MCF 10A (cell line): ENCODE data around the gene SIM2. TPM values are rescaled to one million over a fixed set of nuclear protein-coding genes. Genes with fewer than 3 reads are reported as not detected.

ENCODE experiments used
- BruUV-seq: library from RNA; stranded (reverse); fragments of 400-500 nt; replicated peaks from 2 replicates; lab custom pipeline; 2021; lab: Mats Ljungman, UMichigan
- CTCF ChIA-PET: fragments of 300-600 bp; sonication (Branson Sonifier 250); formaldehyde crosslinking; extraction: SDS; loops from one replicate; lab custom pipeline; 2021; ENCODE audit warnings: antibody characterized with exemption, inconsistent platforms; lab: Yijun Ruan, JAX
- POLR2A ChIA-PET: fragments of 300-600, 350-650 bp; sonication (Branson Sonifier 250); formaldehyde crosslinking; extraction: SDS; loops from one replicate; lab custom pipeline; 2020; ENCODE audit warnings: antibody characterized with exemption, inconsistent platforms; lab: Yijun Ruan, JAX
- DNase-seq: peaks from one replicate; pipeline ENCODE4 v3.0.0-alpha.2; 2018; ENCODE audit not compliant: unreplicated experiment
- H3K27ac Mint-ChIP-seq: one replicate; pipeline ENCODE4 v1.8.0; 2022; ENCODE audit warnings: mild to moderate bottlenecking, low read depth, mixed read lengths; ENCODE audit not compliant: unreplicated experiment
- H3K27me3 Mint-ChIP-seq: one replicate; pipeline ENCODE4 v1.8.0; 2022; ENCODE audit warnings: mixed read lengths; ENCODE audit not compliant: insufficient read depth, unreplicated experiment
- H3K36me3 Mint-ChIP-seq: one replicate; pipeline ENCODE4 v1.8.0; 2022; ENCODE audit warnings: mild to moderate bottlenecking, moderate library complexity, mixed read lengths; ENCODE audit not compliant: insufficient read depth, unreplicated experiment
- H3K4me1 Mint-ChIP-seq: one replicate; pipeline ENCODE4 v1.8.0; 2022; ENCODE audit warnings: mixed read lengths; ENCODE audit not compliant: insufficient read depth, unreplicated experiment
- H3K4me3 Mint-ChIP-seq: one replicate; pipeline ENCODE4 v1.8.0; 2022; ENCODE audit warnings: mild to moderate bottlenecking, moderate library complexity, mixed read lengths; ENCODE audit not compliant: unreplicated experiment
- H3K9me3 Mint-ChIP-seq: one replicate; pipeline ENCODE4 v1.8.0; 2022; ENCODE audit warnings: mixed read lengths; ENCODE audit not compliant: unreplicated experiment
- CTCF ChIP-seq: fragments of 200-600 bp; IDR thresholded peaks from one replicate; pipeline ENCODE4 v1.8.0; 2022; ENCODE audit warnings: antibody characterized with exemption, mild to moderate bottlenecking; ENCODE audit not compliant: unreplicated experiment
- intact Hi-C: fragments of 100-400 bp; cut with micrococcal nuclease; formaldehyde crosslinking; loops from 2 replicates; pipeline ENCODE4 v1.14.1; 2022
- total RNA-seq: library from RNA; stranded (reverse); gene quantifications from 2 replicates; pipeline ENCODE4 v1.2.3, GENCODE V29; 2022

Gene SIM2
- total RNA-seq, 1 experiment from 2014 or later: 14.4 TPM

DNA sequence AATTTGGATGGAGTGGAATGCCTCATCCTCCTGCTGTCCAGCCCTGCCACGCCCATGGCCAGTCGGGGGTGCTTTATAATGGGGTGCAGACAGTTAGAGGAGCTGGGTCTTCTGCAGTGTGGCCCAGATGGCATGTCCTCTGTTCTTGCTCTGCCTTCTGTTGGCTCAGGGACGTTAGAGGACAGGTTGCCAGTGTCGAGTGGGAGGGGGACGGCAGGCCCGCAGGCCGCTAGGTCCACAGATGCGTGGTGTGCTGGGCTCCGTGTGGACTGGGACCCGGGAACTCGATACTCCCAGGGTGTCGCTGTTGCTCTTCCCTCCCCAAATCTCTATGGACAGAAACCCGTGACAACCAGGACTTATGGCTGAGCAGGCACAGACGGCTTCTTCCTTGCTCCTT lies 33.3 kb downstream of the SIM2 start:
- no peak overlapping the region for H3K27ac Mint-ChIP-seq
- intact Hi-C loops: no loop called here
- no peaks in the 10 kb centered on the region for H3K27me3 Mint-ChIP-seq
- no peak for DNase-seq
- H3K9me3 Mint-ChIP-seq: no peaks in the 10 kb centered on the region
- POLR2A ChIA-PET: no interaction called here
- peaks cover 21% of the 10 kb centered on the region for H3K36me3 Mint-ChIP-seq
- CTCF ChIA-PET: no interaction called here
- no TSS peak for BruUV-seq
- no peak for TF ChIP-seq CTCF
- H3K4me1 Mint-ChIP-seq: no peaks in the 10 kb centered on the region
- H3K4me3 Mint-ChIP-seq: no peak overlapping the region

- no peak for TF ChIP-seq CTCF
- H3K4me1 Mint-ChIP-seq: no peaks in the 10 kb centered on the region
- no peaks in the 10 kb centered on the region for H3K27me3 Mint-ChIP-seq
- CTCF ChIA-PET: no interaction called here
- no peak overlapping the region for H3K27ac Mint-ChIP-seq
- peaks cover 21% of the 10 kb centered on the region for H3K36me3 Mint-ChIP-seq
- no peak overlapping the region for H3K4me3 Mint-ChIP-seq
- DNase-seq: no peak
- intact Hi-C loops: no loop called here
- BruUV-seq: no TSS peak
- POLR2A ChIA-PET: no interaction called here
- H3K9me3 Mint-ChIP-seq: no peaks in the 10 kb centered on the region
Measured at GRCh38 chr21:36732761-36733160, 33.8 kb downstream of the SIM2 start.

DNA sequence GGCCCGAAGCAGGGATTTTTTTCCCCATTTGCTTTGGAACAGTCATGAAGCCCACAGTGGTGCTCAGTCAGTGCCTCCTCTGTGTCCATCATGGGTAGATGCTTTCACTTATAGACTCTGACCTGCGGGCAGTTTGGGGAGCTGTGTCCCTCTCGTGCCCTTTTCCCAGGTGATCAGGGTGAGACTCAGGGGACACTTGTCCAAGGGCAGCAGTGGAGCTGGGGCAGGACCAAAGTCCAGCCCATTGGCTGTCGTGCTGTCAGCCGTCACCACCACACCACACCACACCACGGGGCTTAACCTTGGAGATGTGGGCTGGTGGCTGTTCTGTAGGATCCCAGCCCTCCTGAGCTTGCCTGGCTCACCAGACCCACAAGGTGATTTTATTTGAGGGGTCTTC lies 34.9 kb downstream of the SIM2 start:
- CTCF ChIA-PET: interaction anchor here (0.5 kb wide), 1 partner anchor 33 kb away, joined by 4 read pairs; no protein-coding TSS in a partner anchor
- Mint-ChIP-seq H3K27me3 (no peaks in the 10 kb centered on the region), H3K9me3 (no peaks in the 10 kb centered on the region), H3K27ac (no peak overlapping the region), H3K4me3 (no peak overlapping the region), H3K4me1 (no peaks in the 10 kb centered on the region), H3K36me3 (peaks cover 21% of the 10 kb centered on the region)
- BruUV-seq: no TSS peak
- intact Hi-C loops: no loop called here
- TF ChIP-seq CTCF: no peak
- no peak for DNase-seq
- POLR2A ChIA-PET: no interaction called here

GRCh38 chr21:36734367-36735200 lies 35.7 kb downstream of the SIM2 start:
- no peak for TF ChIP-seq CTCF
- ChIA-PET POLR2A (interaction anchor here (0.6 kb wide), 1 partner anchor 22 kb away, joined by 3 read pairs; no protein-coding TSS in a partner anchor), CTCF (interaction anchor here (0.5 kb wide), 1 partner anchor 34 kb away, joined by 4 read pairs; no protein-coding TSS in a partner anchor)
- Mint-ChIP-seq H3K27me3 (no peaks in the 10 kb centered on the region), H3K4me3 (no peak overlapping the region), H3K36me3 (peaks cover 23% of the 10 kb centered on the region), H3K9me3 (no peaks in the 10 kb centered on the region), H3K27ac (no peak overlapping the region), H3K4me1 (no peaks in the 10 kb centered on the region)
- intact Hi-C loops: no loop called here
- no peak for DNase-seq
- no TSS peak for BruUV-seq
